HepG2 (cell line): ENCODE measurements around the gene KMT2D.

ENCODE experiments used
- AGO1 ChIP-seq: fragments of 200-400 bp; formaldehyde crosslinking; IDR thresholded peaks from 2 replicates; pipeline ENCODE4 v1.6.1; 2017; ENCODE audit warnings: mild to moderate bottlenecking, low read depth, low read length, moderate library complexity; ENCODE audit not compliant: poor library complexity, severe bottlenecking
- CTCF ChIP-seq: sonication (generic); formaldehyde crosslinking; IDR thresholded peaks from 2 replicates; pipeline ENCODE4 v1.5.0; 2020; ENCODE audit warnings: mild to moderate bottlenecking, missing genetic modification reagents, moderate library complexity
- HDAC1 ChIP-seq: sonication (generic); formaldehyde crosslinking; IDR thresholded peaks from 2 replicates; pipeline ENCODE4 v1.5.1; 2020; ENCODE audit warnings: mild to moderate bottlenecking, missing genetic modification reagents
- POLR2A ChIP-seq, 2 experiments: IDR thresholded peaks; 2 replicates each; pipeline ENCODE4 v1.6.1; 2011; ENCODE audit warnings: low read depth in 2 of 2, low read length in 2 of 2, mild to moderate bottlenecking in 1 of 2, moderate library complexity in 1 of 2; ENCODE audit not compliant: insufficient read depth in 1 of 2
- RELA ChIP-seq: sonication (generic); formaldehyde crosslinking; IDR thresholded peaks from 2 replicates; pipeline ENCODE4 v1.4.0; 2020; ENCODE audit warnings: missing genetic modification reagents
- SALL1 ChIP-seq: sonication (generic); formaldehyde crosslinking; IDR thresholded peaks from 2 replicates; pipeline ENCODE4 v1.8.0; 2022; ENCODE audit warnings: mild to moderate bottlenecking, missing genetic modification reagents
- TCF7L2 ChIP-seq: IDR thresholded peaks from 2 replicates; pipeline ENCODE4 v1.6.1; 2011; ENCODE audit warnings: mild to moderate bottlenecking, low read depth, low read length, moderate library complexity
- ZMAT3 ChIP-seq: sonication (generic); formaldehyde crosslinking; conservative IDR thresholded peaks from 2 replicates; pipeline ENCODE4 v1.7.0; 2021; ENCODE audit warnings: missing genetic modification reagents
- ZNF513 ChIP-seq: sonication (generic); formaldehyde crosslinking; conservative IDR thresholded peaks from 2 replicates; pipeline ENCODE4 v1.5.0; 2020; ENCODE audit warnings: missing genetic modification reagents
- ZNF546 ChIP-seq: sonication (generic); formaldehyde crosslinking; conservative IDR thresholded peaks from 2 replicates; pipeline ENCODE4 v1.8.1; 2023; ENCODE audit warnings: mild to moderate bottlenecking, missing genetic modification reagents

DNA sequence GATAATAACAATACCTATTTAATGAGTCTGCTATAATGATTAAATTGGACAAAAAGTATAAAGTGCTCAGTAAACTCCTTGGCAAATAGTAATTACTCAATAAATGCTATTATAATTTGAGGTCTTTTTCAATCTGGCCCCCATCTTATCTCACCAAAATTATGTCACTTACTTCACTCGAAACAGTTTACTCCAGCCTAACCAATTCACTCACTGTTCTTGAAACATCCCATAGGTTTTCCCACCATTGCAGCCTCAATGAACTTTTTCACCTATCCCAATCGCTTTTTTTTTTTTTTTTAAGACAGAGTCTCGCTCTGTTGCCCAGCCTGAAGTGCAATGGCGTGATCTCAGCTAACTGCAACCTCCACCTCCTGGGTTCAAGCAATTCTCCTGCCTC, 24.6 kb downstream of the KMT2D start:
- TF ChIP-seq RELA (CRISPR knock-in tag), result no peak
- no peak for TF ChIP-seq HDAC1
- no peak for TF ChIP-seq ZMAT3 (CRISPR knock-in tag)
- no peak for TF ChIP-seq POLR2A (IDR thresholded peaks at IDR 0.05; ENCODE audit: insufficient read depth in 1 of 2, low read depth in 2 of 2, low read length in 2 of 2)
- TF ChIP-seq AGO1, result no peak
- no peak for TF ChIP-seq SALL1 (CRISPR knock-in tag)
- TF ChIP-seq CTCF (CRISPR knock-in tag), result no peak
- no peak for TF ChIP-seq TCF7L2
- no peak for TF ChIP-seq ZNF513 (CRISPR knock-in tag)
- no peak for TF ChIP-seq ZNF546
